NCI-H2107 treated with DMSO at 0.1 percent for 48 hours (cell line): ENCODE data around the gene LHX8.
"Not testable (repeated sequence)": the region's sequence is repeated elsewhere in the genome, so short reads cannot be mapped to it uniquely, and the experiment has no call there.

Experiments
- DNase-seq: peaks from one replicate; lab custom pipeline; 2025; ENCODE audit not compliant: unreplicated experiment; lab: John Stamatoyannopoulos, UW

LHX8 gene

GRCh38 chr1:75133750-75134646, at the start of gene LHX8:
Gene LHX8, plus strand, starts transcription at chr1:75134388. Its CDS starts 2,227 bp downstream, at chr1:75136615.
- no peak for DNase-seq

GRCh38 chr1:75085931-75086330, 48.3 kb upstream of the LHX8 start:
- no peak for DNase-seq

- no peak for DNase-seq
Observed at GRCh38 chr1:75087278-75087677, 46.9 kb upstream of the LHX8 start.

- DNase-seq, result no peak
Observed at GRCh38 chr1:75092141-75092540, 42.0 kb upstream of the LHX8 start.

GRCh38 chr1:75097654-75098053, 36.5 kb upstream of the LHX8 start:
- no peak for DNase-seq

- DNase-seq, result no peak
Observed at GRCh38 chr1:75099581-75099980, 34.6 kb upstream of the LHX8 start.

GRCh38 chr1:75100481-75101092, 33.6 kb upstream of the LHX8 start:
- DNase-seq, result no peak

- not testable (repeated sequence) for DNase-seq
Observed at GRCh38 chr1:75112362-75112951, 21.7 kb upstream of the LHX8 start.

- no peak for DNase-seq
Observed at GRCh38 chr1:75115654-75116053, 18.5 kb upstream of the LHX8 start.

- no peak for DNase-seq
Observed at GRCh38 chr1:75123756-75124155, 10.4 kb upstream of the LHX8 start.

GRCh38 chr1:75124510-75124909, 9.7 kb upstream of the LHX8 start:
- no peak for DNase-seq

- no peak for DNase-seq
Observed at GRCh38 chr1:75125161-75125726, 8.9 kb upstream of the LHX8 start.

GRCh38 chr1:75126611-75127101, 7.5 kb upstream of the LHX8 start:
- no peak for DNase-seq

GRCh38 chr1:75127916-75128717, 6.1 kb upstream of the LHX8 start:
- no peak for DNase-seq

- no peak for DNase-seq
Observed at GRCh38 chr1:75129660-75129982, 4.6 kb upstream of the LHX8 start.

- no peak for DNase-seq
Observed at GRCh38 chr1:75129983-75130789, 4.0 kb upstream of the LHX8 start.

- no peak for DNase-seq
Observed at GRCh38 chr1:75130865-75131564, 3.2 kb upstream of the LHX8 start.

- DNase-seq, result no peak
Observed at GRCh38 chr1:75131565-75132241, 2.5 kb upstream of the LHX8 start.

- no peak for DNase-seq
Observed at GRCh38 chr1:75132242-75132811, 1.9 kb upstream of the LHX8 start.
